Measurements from ENCODE around the gene KCNQ1OT1. TPM values are rescaled to one million over a fixed set of nuclear protein-coding genes. Genes with fewer than 3 reads are reported as not detected.

KCNQ1OT1 gene
- total RNA-seq, 3 donors from 2014 or later = 0.18 to 0.20 (median 0.19) TPM

GRCh38 chr11:2570841-2571597 lies 128.8 kb downstream of the KCNQ1OT1 start:
- DNase-seq (no peak), ATAC-seq (no peak)
- Mint-ChIP-seq H3K36me3 (ENCODE audit: insufficient read depth) (no peaks in the 10 kb centered on the region), H3K4me1 (ENCODE audit: low read depth) (no peaks in the 10 kb centered on the region), H3K9me3 (no peaks in the 10 kb centered on the region), H3K4me3 (no peak overlapping the region), H3K27me3 (ENCODE audit: low read depth) (no peaks in the 10 kb centered on the region)

- no peak overlapping the region for H3K4me3 Mint-ChIP-seq
- no peaks in the 10 kb centered on the region for H3K4me1 Mint-ChIP-seq (ENCODE audit: low read depth)
- no peaks in the 10 kb centered on the region for H3K27me3 Mint-ChIP-seq (ENCODE audit: low read depth)
- ATAC-seq (no peak), DNase-seq (no peak)
- H3K9me3 Mint-ChIP-seq = no peaks in the 10 kb centered on the region
- H3K36me3 Mint-ChIP-seq (ENCODE audit: insufficient read depth) = no peaks in the 10 kb centered on the region
These were observed 129.5 kb downstream of the KCNQ1OT1 start for GRCh38 chr11:2570211-2570811.

- no peaks in the 10 kb centered on the region for H3K9me3 Mint-ChIP-seq
These were observed 130.0 kb downstream of the KCNQ1OT1 start for GRCh38 chr11:2569731-2570210.

GRCh38 chr11:2569321-2569721 lies 130.5 kb downstream of the KCNQ1OT1 start:
- ATAC-seq = no peak
- Mint-ChIP-seq H3K4me1 (ENCODE audit: low read depth) (no peaks in the 10 kb centered on the region), H3K36me3 (ENCODE audit: insufficient read depth) (no peaks in the 10 kb centered on the region), H3K9me3 (no peaks in the 10 kb centered on the region), H3K4me3 (no peak overlapping the region), H3K27me3 (ENCODE audit: low read depth) (no peaks in the 10 kb centered on the region)
- no peak for DNase-seq

More at GRCh38 chr11:2569731-2570210, 130.0 kb downstream of the KCNQ1OT1 start:
- no peak for ATAC-seq
- Mint-ChIP-seq H3K27me3 (ENCODE audit: low read depth) (no peaks in the 10 kb centered on the region), H3K4me3 (no peak overlapping the region), H3K36me3 (ENCODE audit: insufficient read depth) (no peaks in the 10 kb centered on the region), H3K4me1 (ENCODE audit: low read depth) (no peaks in the 10 kb centered on the region)
- DNase-seq = no peak

- no peaks in the 10 kb centered on the region for H3K36me3 Mint-ChIP-seq (ENCODE audit: insufficient read depth)
- no peaks in the 10 kb centered on the region for H3K4me1 Mint-ChIP-seq (ENCODE audit: low read depth)
- H3K27me3 Mint-ChIP-seq (ENCODE audit: low read depth) = no peaks in the 10 kb centered on the region
- ATAC-seq = no peak
- H3K9me3 Mint-ChIP-seq = no peaks in the 10 kb centered on the region
- DNase-seq = no peak
- no peak overlapping the region for H3K4me3 Mint-ChIP-seq
These were observed 132.6 kb downstream of the KCNQ1OT1 start for GRCh38 chr11:2567026-2567671.

- ATAC-seq = no peak
These were observed 133.4 kb downstream of the KCNQ1OT1 start for GRCh38 chr11:2566223-2567025.

GRCh38 chr11:2565447-2566222 lies 134.2 kb downstream of the KCNQ1OT1 start:
- DNase-seq (no peak), ATAC-seq (no peak)
- Mint-ChIP-seq H3K4me1 (ENCODE audit: low read depth) (no peaks in the 10 kb centered on the region), H3K9me3 (no peaks in the 10 kb centered on the region), H3K4me3 (no peak overlapping the region), H3K36me3 (ENCODE audit: insufficient read depth) (no peaks in the 10 kb centered on the region), H3K27me3 (ENCODE audit: low read depth) (no peaks in the 10 kb centered on the region)

More at GRCh38 chr11:2566223-2567025, 133.4 kb downstream of the KCNQ1OT1 start:
- DNase-seq = no peak
- no peaks in the 10 kb centered on the region for H3K36me3 Mint-ChIP-seq (ENCODE audit: insufficient read depth)
- H3K4me1 Mint-ChIP-seq (ENCODE audit: low read depth) = no peaks in the 10 kb centered on the region
- no peaks in the 10 kb centered on the region for H3K9me3 Mint-ChIP-seq
- no peaks in the 10 kb centered on the region for H3K27me3 Mint-ChIP-seq (ENCODE audit: low read depth)
- no peak overlapping the region for H3K4me3 Mint-ChIP-seq

- no peak for ATAC-seq
- no peaks in the 10 kb centered on the region for H3K27me3 Mint-ChIP-seq (ENCODE audit: low read depth)
These were observed 135.0 kb downstream of the KCNQ1OT1 start for GRCh38 chr11:2564588-2565425.

GRCh38 chr11:2564008-2564530 lies 135.7 kb downstream of the KCNQ1OT1 start:
- no peaks in the 10 kb centered on the region for H3K9me3 Mint-ChIP-seq
- H3K27me3 Mint-ChIP-seq (ENCODE audit: low read depth) = no peaks in the 10 kb centered on the region
- H3K4me1 Mint-ChIP-seq (ENCODE audit: low read depth) = no peaks in the 10 kb centered on the region
- H3K36me3 Mint-ChIP-seq (ENCODE audit: insufficient read depth) = no peaks in the 10 kb centered on the region
- no peak overlapping the region for H3K4me3 Mint-ChIP-seq
- ATAC-seq (no peak), DNase-seq (no peak)

More at GRCh38 chr11:2564588-2565425, 135.0 kb downstream of the KCNQ1OT1 start:
- Mint-ChIP-seq H3K4me3 (no peak overlapping the region), H3K36me3 (ENCODE audit: insufficient read depth) (no peaks in the 10 kb centered on the region), H3K4me1 (ENCODE audit: low read depth) (no peaks in the 10 kb centered on the region), H3K9me3 (no peaks in the 10 kb centered on the region)
- no peak for DNase-seq

GRCh38 chr11:2563213-2564007 lies 136.4 kb downstream of the KCNQ1OT1 start:
- Mint-ChIP-seq H3K36me3 (ENCODE audit: insufficient read depth) (no peaks in the 10 kb centered on the region), H3K27me3 (ENCODE audit: low read depth) (no peaks in the 10 kb centered on the region), H3K4me3 (no peak overlapping the region), H3K9me3 (no peaks in the 10 kb centered on the region), H3K4me1 (ENCODE audit: low read depth) (no peaks in the 10 kb centered on the region)
- ATAC-seq (no peak), DNase-seq (no peak)

GRCh38 chr11:2562890-2563212 lies 136.9 kb downstream of the KCNQ1OT1 start:
- H3K27me3 Mint-ChIP-seq (ENCODE audit: low read depth) = no peaks in the 10 kb centered on the region
- no peak overlapping the region for H3K4me3 Mint-ChIP-seq
- ATAC-seq = no peak
- H3K4me1 Mint-ChIP-seq (ENCODE audit: low read depth) = no peaks in the 10 kb centered on the region
- no peaks in the 10 kb centered on the region for H3K36me3 Mint-ChIP-seq (ENCODE audit: insufficient read depth)
- no peak for DNase-seq
- no peaks in the 10 kb centered on the region for H3K9me3 Mint-ChIP-seq
